Fibroblast of lung (primary cell): ENCODE data around the gene RASSF1.

Experiments
- CTCF ChIP-seq, 2 donors: IDR thresholded peaks in 1 of 2; conservative IDR thresholded peaks in 1 of 2; 1 replicate in 1 of 2; 2 replicates in 1 of 2; pipeline ENCODE4 v1.5.1; 2011 to 2012; ENCODE audit warnings: low read length in 2 of 2, control low read depth in 1 of 2, inconsistent platforms in 1 of 2, low read depth in 1 of 2, mild to moderate bottlenecking in 1 of 2
- EZH2 ChIP-seq: IDR thresholded peaks from 2 replicates; pipeline ENCODE4 v1.5.1; 2012; ENCODE audit warnings: low read length, control low read depth, mild to moderate bottlenecking; ENCODE audit errors: missing control alignments

- no peak for TF ChIP-seq CTCF (conservative IDR thresholded peaks at IDR 0.05 in 1 of 2, IDR thresholded peaks at IDR 0.05 in 1 of 2; ENCODE audit: low read depth in 1 of 2, low read length in 2 of 2)
- no peak for TF ChIP-seq EZH2
These were observed 50.4 kb downstream of the RASSF1 start for GRCh38 chr3:50290161-50290641.
